ENCODE data around the gene PDHX.

Gene PDHX

DNA sequence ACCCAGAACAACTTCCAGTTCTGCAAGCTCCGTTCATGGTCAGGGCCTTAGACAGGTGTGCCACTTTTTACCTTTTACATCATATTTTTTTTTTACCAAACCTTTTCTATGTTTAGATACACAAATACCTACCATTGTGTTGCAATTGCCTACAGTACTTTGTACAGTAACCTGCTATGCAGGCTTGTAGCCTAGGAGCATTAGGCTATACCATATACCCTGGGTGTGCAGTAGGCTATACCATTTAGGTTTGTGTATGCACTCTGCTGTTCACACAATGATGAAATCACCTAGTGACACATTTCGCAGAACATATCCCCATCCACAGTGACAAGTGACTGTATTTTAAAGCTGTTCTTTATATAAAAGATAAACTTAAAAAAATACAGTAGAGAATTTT is 29.8 kb upstream of the PDHX start:
- Histone ChIP-seq H3K4me2 (ENCODE audit: low read depth, low read length) (no peak overlapping the region), H2AFZ (ENCODE audit: low read length) (no peak overlapping the region), H4K20me1 (ENCODE audit: insufficient read depth, low read length) (no peaks in the 10 kb centered on the region), H3K4me3 (ENCODE audit: low read length) (no peak overlapping the region), H3K27ac (ENCODE audit: low read length) (no peak overlapping the region), H3K27me3 (replicated peaks; ENCODE audit: insufficient read depth, low read length) (no peaks in the 10 kb centered on the region), H3K4me1 (ENCODE audit: low read length) (peaks cover 4% of the 10 kb centered on the region; the same call in 1 of the 2 replicates), H3K9me3 (replicated peaks; ENCODE audit: insufficient read depth, low read length) (no peaks in the 10 kb centered on the region), H3K9ac (ENCODE audit: low read length) (no peak overlapping the region), H3K79me2 (ENCODE audit: low read length) (no peaks in the 10 kb centered on the region), H3K9me2 (replicated peaks; ENCODE audit: insufficient read depth, low read length) (no peaks in the 10 kb centered on the region), H3F3A (ENCODE audit: insufficient read depth, low read length) (no peaks in the 10 kb centered on the region), H3K36me3 (replicated peaks; ENCODE audit: insufficient read depth, low read length) (no peaks in the 10 kb centered on the region)
- DNase-seq: no peak
- TF ChIP-seq, protein P1, sequence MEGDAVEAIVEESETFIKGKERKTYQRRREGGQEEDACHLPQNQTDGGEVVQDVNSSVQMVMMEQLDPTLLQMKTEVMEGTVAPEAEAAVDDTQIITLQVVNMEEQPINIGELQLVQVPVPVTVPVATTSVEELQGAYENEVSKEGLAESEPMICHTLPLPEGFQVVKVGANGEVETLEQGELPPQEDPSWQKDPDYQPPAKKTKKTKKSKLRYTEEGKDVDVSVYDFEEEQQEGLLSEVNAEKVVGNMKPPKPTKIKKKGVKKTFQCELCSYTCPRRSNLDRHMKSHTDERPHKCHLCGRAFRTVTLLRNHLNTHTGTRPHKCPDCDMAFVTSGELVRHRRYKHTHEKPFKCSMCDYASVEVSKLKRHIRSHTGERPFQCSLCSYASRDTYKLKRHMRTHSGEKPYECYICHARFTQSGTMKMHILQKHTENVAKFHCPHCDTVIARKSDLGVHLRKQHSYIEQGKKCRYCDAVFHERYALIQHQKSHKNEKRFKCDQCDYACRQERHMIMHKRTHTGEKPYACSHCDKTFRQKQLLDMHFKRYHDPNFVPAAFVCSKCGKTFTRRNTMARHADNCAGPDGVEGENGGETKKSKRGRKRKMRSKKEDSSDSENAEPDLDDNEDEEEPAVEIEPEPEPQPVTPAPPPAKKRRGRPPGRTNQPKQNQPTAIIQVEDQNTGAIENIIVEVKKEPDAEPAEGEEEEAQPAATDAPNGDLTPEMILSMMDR (IDR thresholded peaks at IDR 0.05; ENCODE audit: low read length): no peak
- no peak for TF ChIP-seq EZH2phosphoT487 (IDR thresholded peaks at IDR 0.05; ENCODE audit: low read length)
- TF ChIP-seq EZH2 (optimal IDR thresholded peaks at IDR 0.05; ENCODE audit: low read depth, low read length): no peak

DNA sequence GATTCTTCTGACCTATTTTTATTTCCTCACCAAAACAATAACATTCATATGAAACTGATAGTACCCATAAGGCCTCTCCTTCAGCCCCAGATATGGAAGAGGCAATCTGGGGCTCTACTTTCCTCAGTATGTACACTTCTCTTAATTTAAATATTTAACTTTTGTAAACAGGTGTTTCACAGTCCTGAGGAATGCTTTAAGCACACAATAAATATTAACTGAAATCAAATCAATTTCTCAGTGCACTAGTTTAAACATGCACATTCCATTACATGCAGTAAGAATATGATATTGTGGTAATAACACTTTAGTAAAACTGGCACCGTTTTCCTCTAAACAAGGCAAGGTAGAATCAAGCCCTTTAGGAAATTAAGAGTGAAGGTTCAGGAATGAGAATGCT is 29.2 kb upstream of the PDHX start:
- Histone ChIP-seq H3K9me3 (replicated peaks; ENCODE audit: insufficient read depth, low read length) (no peaks in the 10 kb centered on the region), H3K4me2 (ENCODE audit: low read depth, low read length) (peak overlapping the region; percentile 37), H3K9me2 (replicated peaks; ENCODE audit: insufficient read depth, low read length) (no peaks in the 10 kb centered on the region), H3F3A (ENCODE audit: insufficient read depth, low read length) (no peaks in the 10 kb centered on the region), H4K20me1 (ENCODE audit: insufficient read depth, low read length) (no peaks in the 10 kb centered on the region), H2AFZ (ENCODE audit: low read length) (0 out of 2 replicates have a peak overlapping the region, but pooled peaks have one; percentile 14), H3K4me3 (ENCODE audit: low read length) (peak overlapping the region; percentile 3; the same call in 1 of the 2 replicates), H3K9ac (ENCODE audit: low read length) (peak overlapping the region; percentile 19; the same call in 1 of the 2 replicates), H3K36me3 (replicated peaks; ENCODE audit: insufficient read depth, low read length) (no peaks in the 10 kb centered on the region), H3K27ac (ENCODE audit: low read length) (no peak overlapping the region), H3K79me2 (ENCODE audit: low read length) (no peaks in the 10 kb centered on the region), H3K4me1 (ENCODE audit: low read length) (peaks cover 4% of the 10 kb centered on the region; the same call in 1 of the 2 replicates), H3K27me3 (replicated peaks; ENCODE audit: insufficient read depth, low read length) (no peaks in the 10 kb centered on the region)
- no peak for DNase-seq
- TF ChIP-seq, protein P1 (IDR thresholded peaks at IDR 0.05; ENCODE audit: low read length): no peak
- TF ChIP-seq EZH2phosphoT487 (IDR thresholded peaks at IDR 0.05; ENCODE audit: low read length) (no peak), EZH2 (optimal IDR thresholded peaks at IDR 0.05; ENCODE audit: low read depth, low read length) (no peak)

DNA sequence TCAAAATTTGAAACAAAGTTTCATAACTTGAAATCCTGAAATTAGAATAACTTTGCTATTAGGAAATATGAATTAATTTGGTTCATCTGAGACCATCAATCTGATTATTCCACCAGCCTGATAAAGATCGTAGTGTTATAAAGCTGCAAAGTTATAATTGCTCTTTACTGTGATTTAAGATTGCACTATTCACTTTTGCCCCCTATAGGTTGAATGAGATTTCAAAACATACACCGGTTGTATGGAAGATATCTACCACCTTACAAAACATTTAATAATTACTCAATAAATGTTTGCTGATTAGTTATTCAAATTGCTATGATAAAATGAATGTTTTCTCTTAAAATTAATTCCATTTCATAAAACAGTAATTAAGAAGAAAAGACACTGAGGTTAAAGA is 26.3 kb upstream of the PDHX start:
- H3K4me1 ChIP-seq (ENCODE audit: low read length): peaks cover 4% of the 10 kb centered on the region; the same call in 1 of the 2 replicates
- H3K9ac ChIP-seq (ENCODE audit: low read length): no peak overlapping the region
- no peak overlapping the region for H3K4me2 ChIP-seq (ENCODE audit: low read depth, low read length)
- H4K20me1 ChIP-seq (ENCODE audit: insufficient read depth, low read length): no peaks in the 10 kb centered on the region
- no peaks in the 10 kb centered on the region for H3K27me3 ChIP-seq (replicated peaks; ENCODE audit: insufficient read depth, low read length)
- H2AFZ ChIP-seq (ENCODE audit: low read length): no peak overlapping the region
- H3K9me2 ChIP-seq (replicated peaks; ENCODE audit: insufficient read depth, low read length): no peaks in the 10 kb centered on the region
- no peak overlapping the region for H3K27ac ChIP-seq (ENCODE audit: low read length)
- H3F3A ChIP-seq (ENCODE audit: insufficient read depth, low read length): no peaks in the 10 kb centered on the region
- DNase-seq: no peak
- H3K36me3 ChIP-seq (replicated peaks; ENCODE audit: insufficient read depth, low read length): no peaks in the 10 kb centered on the region
- H3K9me3 ChIP-seq (replicated peaks; ENCODE audit: insufficient read depth, low read length): no peaks in the 10 kb centered on the region
- TF ChIP-seq EZH2 (optimal IDR thresholded peaks at IDR 0.05; ENCODE audit: low read depth, low read length): no peak
- no peak for TF ChIP-seq EZH2phosphoT487 (IDR thresholded peaks at IDR 0.05; ENCODE audit: low read length)
- TF ChIP-seq, protein P1 (IDR thresholded peaks at IDR 0.05; ENCODE audit: low read length): peak; percentile 46
- no peak overlapping the region for H3K4me3 ChIP-seq (ENCODE audit: low read length)
- no peaks in the 10 kb centered on the region for H3K79me2 ChIP-seq (ENCODE audit: low read length)
